Right lobe of liver (tissue), 4 donors: Measurements from ENCODE around the gene CLCN1.

ENCODE experiments used
- CTCF ChIP-seq, 4 donors: fragments of 200-600 bp in 3 of 4; fragments of 450-650 bp in 1 of 4; IDR thresholded peaks; one replicate each; pipeline versions ENCODE4 v1.5.1 to v1.8.0; 2016 to 2022; ENCODE audit warnings: antibody characterized with exemption in 4 of 4, mild to moderate bottlenecking in 2 of 4
- POLR2A ChIP-seq: fragments of 450-650 bp; IDR thresholded peaks from one replicate; pipeline ENCODE4 v1.6.1; 2017; ENCODE audit warnings: antibody characterized with exemption, mild to moderate bottlenecking
- donor health status: DM: no; HTN: no; CAD: no.
- donor health status: DM: no; HTN: no; CAD: no.
- donor health status: DM: no; HTN: yes; CAD: no.

GRCh38 chr7:143390104-143390772, 74.3 kb downstream of the CLCN1 start:
- TF ChIP-seq CTCF (IDR thresholded peaks at IDR 0.05) (no peak), POLR2A (no peak)
